ENCODE results near the gene RPL4. TPM values are rescaled to one million over a fixed set of nuclear protein-coding genes. Genes with fewer than 3 reads are reported as not detected.

Gene RPL4
- total RNA-seq, 1 donor from 2014 or later: 7,725 TPM

- no peaks in the 10 kb centered on the region for H3K36me3 ChIP-seq
- no peaks in the 10 kb centered on the region for H3F3A ChIP-seq (ENCODE audit: low read depth)
- DNase-seq (ENCODE audit: low spot score): no peak
- H3K9me3 ChIP-seq (ENCODE audit: low read depth): no peaks in the 10 kb centered on the region
- H3K79me2 ChIP-seq (ENCODE audit: low read depth): no peaks in the 10 kb centered on the region
- H2AFZ ChIP-seq (replicated peaks): no peak overlapping the region
- no peaks in the 10 kb centered on the region for H3K27me3 ChIP-seq
- no peak overlapping the region for H3K4me2 ChIP-seq
- no peaks in the 10 kb centered on the region for H3K27me3 Mint-ChIP-seq (ENCODE audit: insufficient read depth, low read depth)
- H3K4me1 ChIP-seq: no peaks in the 10 kb centered on the region
- H3K4me3 ChIP-seq: no peak overlapping the region
- peaks cover 9% of the 10 kb centered on the region for H3K36me3 Mint-ChIP-seq
- H4K20me1 ChIP-seq (ENCODE audit: low read depth): no peaks in the 10 kb centered on the region
- no peak overlapping the region for H3K27ac Mint-ChIP-seq
- no peak overlapping the region for H3K27ac ChIP-seq
- no peak overlapping the region for H3K9ac ChIP-seq
- H3K9me3 Mint-ChIP-seq: no peaks in the 10 kb centered on the region
- no peak overlapping the region for H3K4me3 Mint-ChIP-seq
- H3K4me1 Mint-ChIP-seq: peaks cover 2% of the 10 kb centered on the region
- TF ChIP-seq CTCF (IDR thresholded peaks at IDR 0.05): no peak
- no peak for TF ChIP-seq EZH2 (IDR thresholded peaks at IDR 0.05)
- no peak for TF ChIP-seq EZH2phosphoT487 (IDR thresholded peaks at IDR 0.05)
Observed at GRCh38 chr15:66515901-66516322, 11.3 kb upstream of the RPL4 start.

GRCh38 chr15:66514586-66514985, 9.9 kb upstream of the RPL4 start:
- no peaks in the 10 kb centered on the region for H3F3A ChIP-seq (ENCODE audit: low read depth)
- H3K4me1 ChIP-seq: no peaks in the 10 kb centered on the region
- no peak overlapping the region for H3K4me2 ChIP-seq
- no peak overlapping the region for H3K4me3 ChIP-seq
- no peaks in the 10 kb centered on the region for H3K79me2 ChIP-seq (ENCODE audit: low read depth)
- H3K4me3 Mint-ChIP-seq: peak overlapping the region; percentile 24
- H3K27ac Mint-ChIP-seq: no peak overlapping the region
- no peak overlapping the region for H3K9ac ChIP-seq
- no peaks in the 10 kb centered on the region for H4K20me1 ChIP-seq (ENCODE audit: low read depth)
- H3K36me3 Mint-ChIP-seq: peaks cover 9% of the 10 kb centered on the region
- H3K36me3 ChIP-seq: no peaks in the 10 kb centered on the region
- no peak for TF ChIP-seq CTCF (IDR thresholded peaks at IDR 0.05)
- TF ChIP-seq EZH2 (IDR thresholded peaks at IDR 0.05): no peak
- TF ChIP-seq EZH2phosphoT487 (IDR thresholded peaks at IDR 0.05): no peak
- H3K27me3 ChIP-seq: no peaks in the 10 kb centered on the region
- no peaks in the 10 kb centered on the region for H3K27me3 Mint-ChIP-seq (ENCODE audit: insufficient read depth, low read depth)
- H3K4me1 Mint-ChIP-seq: peaks cover 2% of the 10 kb centered on the region
- no peak overlapping the region for H3K27ac ChIP-seq
- no peaks in the 10 kb centered on the region for H3K9me3 ChIP-seq (ENCODE audit: low read depth)
- no peak for DNase-seq (ENCODE audit: low spot score)
- no peak overlapping the region for H2AFZ ChIP-seq (replicated peaks)
- no peaks in the 10 kb centered on the region for H3K9me3 Mint-ChIP-seq

- Mint-ChIP-seq H3K36me3 (peaks cover 6% of the 10 kb centered on the region), H3K4me1 (peaks cover 19% of the 10 kb centered on the region), H3K27me3 (ENCODE audit: insufficient read depth, low read depth) (peaks cover 2% of the 10 kb centered on the region), H3K4me3 (no peak overlapping the region), H3K9me3 (no peaks in the 10 kb centered on the region), H3K27ac (no peak overlapping the region)
- Histone ChIP-seq H4K20me1 (ENCODE audit: low read depth) (peaks cover 12% of the 10 kb centered on the region), H3K27me3 (no peaks in the 10 kb centered on the region), H3K4me1 (peaks cover 7% of the 10 kb centered on the region), H3K79me2 (ENCODE audit: low read depth) (peaks cover 60% of the 10 kb centered on the region), H3K9me3 (ENCODE audit: low read depth) (no peaks in the 10 kb centered on the region), H3K4me2 (no peak overlapping the region), H3F3A (ENCODE audit: low read depth) (peaks cover 17% of the 10 kb centered on the region), H3K4me3 (no peak overlapping the region), H2AFZ (replicated peaks) (no peak overlapping the region), H3K9ac (peak overlapping the region; percentile 7), H3K36me3 (no peaks in the 10 kb centered on the region), H3K27ac (no peak overlapping the region)
- TF ChIP-seq CTCF (IDR thresholded peaks at IDR 0.05): no peak
- TF ChIP-seq EZH2phosphoT487 (IDR thresholded peaks at IDR 0.05): no peak
- no peak for DNase-seq (ENCODE audit: low spot score)
Observed at GRCh38 chr15:66508293-66508883, 3.7 kb upstream of the RPL4 start.
